K562 (cell line): ENCODE results near the gene METTL24. TPM values are rescaled to one million over a fixed set of nuclear protein-coding genes. Genes with fewer than 3 reads are reported as not detected.

Source experiments
- BRCA1 ChIP-seq, 2 experiments: fragments of 450-650 bp in 1 of 2; sonication (generic) in 1 of 2; formaldehyde crosslinking in 1 of 2; IDR thresholded peaks; 2 replicates each; pipeline versions ENCODE4 v1.5.0 to v1.6.1; 2017 to 2020; ENCODE audit warnings: mild to moderate bottlenecking in 1 of 2, missing genetic modification reagents in 1 of 2
- FOXK2 ChIP-seq, 2 experiments: fragments of 450-650 bp; IDR thresholded peaks in 1 of 2; conservative IDR thresholded peaks in 1 of 2; 2 replicates each; pipeline ENCODE4 v1.6.1; 2016; ENCODE audit warnings: low read depth in 2 of 2, mild to moderate bottlenecking in 1 of 2
- HOMEZ ChIP-seq: fragments of 250-450 bp; sonication (Bioruptor Pico); IDR thresholded peaks from 2 replicates; pipeline ENCODE4 v1.4.0; 2020; ENCODE audit warnings: mild to moderate bottlenecking, moderate library complexity
- MAFK ChIP-seq: IDR thresholded peaks from 2 replicates; pipeline ENCODE4 v1.6.1; 2011; ENCODE audit warnings: low read length, improper control_type of control experiment
- MCM5 ChIP-seq: fragments of 450-650 bp; IDR thresholded peaks from 2 replicates; pipeline ENCODE4 v1.6.1; 2016; ENCODE audit warnings: low read depth
- NCOA2 ChIP-seq, 2 experiments: fragments of 450-650 bp; IDR thresholded peaks; 2 replicates each; pipeline ENCODE4 v1.6.1; 2018; ENCODE audit warnings: mild to moderate bottlenecking in 2 of 2, moderate library complexity in 1 of 2; ENCODE audit not compliant: partially characterized antibody in 2 of 2
- SMARCB1 ChIP-seq: IDR thresholded peaks from 2 replicates; pipeline ENCODE4 v1.6.1; 2011; ENCODE audit warnings: improper control_type of control experiment, low read depth; ENCODE audit not compliant: insufficient read length
- USF2 ChIP-seq: sonication (generic); formaldehyde crosslinking; IDR thresholded peaks from 2 replicates; pipeline ENCODE4 v1.5.0; 2020; ENCODE audit warnings: missing genetic modification reagents
- ZNF561 ChIP-seq: fragments of 450-650 bp; formaldehyde crosslinking; conservative IDR thresholded peaks from 2 replicates; pipeline ENCODE4 v1.4.0; 2020; ENCODE audit warnings: mild to moderate bottlenecking, moderate library complexity
- polyA plus RNA-seq, 8 experiments: library from polyadenylated mRNA; depleted of rRNA in 4 of 8; stranded (reverse) in 5 of 8; unstranded in 3 of 8; fragments of >200 nt; fragmentation: Nextera tagmentation in 2 of 8; fragmentation: Illumina TruSeq in 1 of 8; extraction: Ambion mirVana in 2 of 8; extraction: Trizol in 1 of 8; gene quantifications; 2 replicates each; pipeline versions ENCODE4 v1.2.1 to v1.2.3, GENCODE V29; 2011 to 2014; ENCODE audit warnings: inconsistent platforms in 1 of 8, missing spikeins in 1 of 8
- total RNA-seq, 7 experiments: library from RNA; depleted of rRNA in 6 of 7; stranded (reverse); fragments of >200 nt in 6 of 7; fragmentation: Illumina TruSeq in 2 of 7; extraction: Trizol in 2 of 7; gene quantifications; 2 replicates each; pipeline versions ENCODE4 v1.2.1 to v1.2.3, GENCODE V29; 2011 to 2021; ENCODE audit warnings: low replicate concordance in 1 of 7

Gene METTL24
- total and polyA plus RNA-seq, 9 of the 15 experiments (the other 6 are each of a cell fraction or from before 2014, with no cell fraction given): not detected

GRCh38 chr6:110282412-110282811, 75.7 kb downstream of the METTL24 start (continued):
- no peak for TF ChIP-seq NCOA2 (IDR thresholded peaks at IDR 0.05; ENCODE audit: partially characterized antibody in 2 of 2)
- no peak for TF ChIP-seq USF2 (CRISPR knock-in tag)
- no peak for TF ChIP-seq SMARCB1
- TF ChIP-seq MCM5: no peak
- TF ChIP-seq ZNF561 (CRISPR knock-in tag): no peak
- no peak for TF ChIP-seq MAFK
- no peak for TF ChIP-seq HOMEZ (CRISPR knock-in tag)
- TF ChIP-seq FOXK2 (conservative IDR thresholded peaks at IDR 0.05 in 1 of 2, IDR thresholded peaks at IDR 0.05 in 1 of 2; ENCODE audit: low read depth in 2 of 2): no peak
- no peak for TF ChIP-seq BRCA1 (IDR thresholded peaks at IDR 0.05)
- no peak for TF ChIP-seq BRCA1 (CRISPR knock-in tag; IDR thresholded peaks at IDR 0.05)
